ENCODE data around the gene ARHGAP4.

ARHGAP4 gene

DNA sequence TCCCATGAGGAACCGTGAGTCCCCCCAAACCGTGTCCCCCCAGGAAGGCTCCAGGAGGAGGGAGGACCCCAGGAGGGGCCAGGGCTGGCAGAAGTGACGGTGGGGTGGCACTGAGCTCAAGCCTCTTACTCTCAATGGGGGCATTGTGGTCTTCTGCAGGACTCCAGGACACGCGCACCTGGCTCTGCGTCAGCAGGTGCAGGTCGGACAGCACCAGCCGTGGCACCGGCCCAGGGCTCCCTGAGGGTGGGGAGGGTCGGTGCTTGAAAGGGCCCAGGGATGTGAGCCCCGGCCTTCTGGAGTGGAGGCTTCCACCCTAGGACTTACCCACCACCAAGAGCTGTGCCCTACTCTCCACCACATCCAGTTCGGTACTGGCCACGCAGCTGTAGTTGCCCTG lies 58.4 kb downstream of the ARHGAP4 start:
- no peak for DNase-seq (ENCODE audit: low read depth in 2 of 2)

DNA sequence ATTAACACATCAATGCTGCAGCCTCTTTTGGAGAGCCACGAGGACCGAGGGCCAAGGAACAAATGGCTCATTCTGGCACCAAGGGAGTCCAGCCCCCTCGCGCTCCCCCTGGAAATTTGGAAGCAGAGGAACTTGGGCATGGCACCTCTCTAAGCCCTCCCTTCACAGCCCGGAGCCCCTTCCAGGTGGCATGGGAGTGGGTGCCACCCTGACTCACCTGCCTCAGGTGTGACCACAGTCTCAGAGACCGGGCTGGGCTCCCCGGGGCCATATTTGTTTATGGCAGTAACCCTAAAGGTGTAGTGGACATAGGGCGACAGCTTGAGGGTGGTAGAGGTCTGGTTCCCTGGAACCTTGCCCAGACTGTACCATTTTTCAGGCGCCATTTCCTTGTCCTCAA lies 58.9 kb downstream of the ARHGAP4 start:
- no peak for DNase-seq (ENCODE audit: low read depth in 2 of 2)

DNA sequence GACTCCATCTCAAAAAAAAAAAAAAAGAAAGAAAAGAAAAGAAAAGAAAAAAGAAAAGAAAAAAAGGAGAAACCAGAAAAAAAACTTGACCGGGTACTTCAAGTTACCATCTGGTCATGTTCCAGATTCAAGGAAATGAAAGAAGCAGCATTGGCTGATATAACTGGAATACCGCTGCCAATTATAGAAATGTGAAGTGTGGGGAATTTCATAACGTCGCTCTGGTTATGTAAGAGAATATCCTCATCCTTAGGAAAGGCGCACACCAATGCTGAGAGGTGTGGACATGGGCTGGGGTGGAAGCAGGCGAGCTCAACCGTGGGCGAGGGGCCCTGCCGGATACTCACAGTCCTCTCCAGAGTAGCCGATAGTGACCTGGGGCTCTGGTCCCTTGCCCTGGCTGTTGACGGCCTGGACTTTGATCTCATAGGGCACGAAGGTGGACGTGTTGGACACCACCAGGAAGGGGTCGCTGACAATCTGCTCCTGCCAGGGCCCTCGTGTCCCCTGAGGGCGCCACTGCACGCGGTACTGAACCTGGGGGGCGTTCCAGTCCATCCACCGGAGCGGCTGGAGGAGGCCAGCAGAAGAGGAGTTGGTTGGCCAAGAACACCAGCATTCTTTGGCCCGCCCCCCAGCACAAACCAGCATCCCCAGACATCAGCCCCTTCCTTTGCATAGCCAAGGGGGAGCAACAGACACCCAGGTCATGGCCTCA lies 59.6 kb downstream of the ARHGAP4 start:
- no peak for DNase-seq (ENCODE audit: low read depth in 2 of 2)

DNA sequence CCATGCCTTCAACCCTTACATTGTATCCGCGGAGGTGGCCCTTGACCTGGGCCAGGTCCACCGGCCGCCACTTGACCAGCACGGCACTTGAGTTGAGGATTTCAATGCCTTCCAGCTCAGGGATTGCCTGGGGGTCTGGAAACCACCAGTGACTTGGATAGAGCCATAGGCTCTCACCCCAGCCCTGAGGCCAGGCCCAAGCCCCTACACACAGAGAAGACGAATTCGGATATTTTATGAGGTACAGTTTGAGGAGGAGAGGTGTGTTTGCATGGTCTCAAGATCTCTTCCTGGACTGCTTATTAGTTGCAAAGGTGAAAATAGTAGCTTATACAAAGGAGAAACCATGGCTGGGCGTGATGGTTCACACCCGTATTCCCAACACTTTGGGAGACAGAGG lies 60.4 kb downstream of the ARHGAP4 start:
- DNase-seq (ENCODE audit: low read depth in 2 of 2), result no peak

DNA sequence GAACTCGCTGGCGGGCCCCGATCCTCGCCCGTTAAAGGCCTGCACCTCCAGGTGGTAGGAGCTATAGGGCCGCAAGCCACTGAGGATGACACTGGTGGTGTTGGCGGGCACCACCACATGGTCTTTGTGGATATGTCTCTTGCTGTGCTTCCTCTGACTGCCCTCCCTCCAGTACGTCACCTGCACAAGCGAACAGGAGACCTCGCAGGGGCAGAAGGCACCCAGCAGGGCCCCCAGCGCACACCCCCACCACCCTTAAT lies 60.8 kb downstream of the ARHGAP4 start:
- no peak for DNase-seq (ENCODE audit: low read depth in 2 of 2)

DNA sequence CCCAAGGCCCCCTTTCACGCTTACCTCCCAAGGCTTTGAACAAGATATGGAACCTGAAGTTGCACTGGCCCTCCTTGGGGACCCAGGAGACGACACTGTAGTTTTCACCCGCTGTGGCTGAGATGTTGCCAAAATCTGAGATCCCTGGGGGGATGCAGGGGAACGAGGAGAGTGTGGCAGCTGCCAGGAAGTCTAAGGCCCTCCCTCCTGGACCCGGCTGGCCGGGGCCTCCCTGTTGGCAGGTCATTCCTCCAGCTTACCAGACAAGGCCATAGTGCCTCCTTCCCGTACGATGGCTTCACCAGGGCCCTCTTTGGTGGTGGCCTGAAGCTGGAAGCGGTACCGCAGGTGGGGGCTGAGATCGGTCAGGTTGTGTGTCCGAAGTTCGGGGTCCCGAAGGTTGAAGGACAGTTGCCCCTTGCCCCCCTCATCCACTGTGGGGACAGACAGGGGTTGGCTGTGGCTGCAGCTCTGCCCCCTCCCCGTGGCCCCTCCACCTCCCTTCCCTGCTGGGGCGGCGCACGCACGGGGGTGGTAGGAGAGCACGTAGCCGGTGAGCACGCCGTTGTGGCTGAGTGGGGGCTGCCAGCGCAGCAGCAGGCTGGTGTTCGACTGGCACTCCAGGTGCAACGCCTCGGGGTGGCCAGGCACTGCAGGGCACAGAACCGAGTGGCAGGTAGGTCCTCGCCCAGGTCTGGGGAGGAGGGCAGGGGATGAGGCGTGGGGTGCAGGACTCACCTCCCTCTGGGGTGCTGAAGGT lies 61.3 kb downstream of the ARHGAP4 start:
- DNase-seq (ENCODE audit: low read depth in 2 of 2), result no peak

DNA sequence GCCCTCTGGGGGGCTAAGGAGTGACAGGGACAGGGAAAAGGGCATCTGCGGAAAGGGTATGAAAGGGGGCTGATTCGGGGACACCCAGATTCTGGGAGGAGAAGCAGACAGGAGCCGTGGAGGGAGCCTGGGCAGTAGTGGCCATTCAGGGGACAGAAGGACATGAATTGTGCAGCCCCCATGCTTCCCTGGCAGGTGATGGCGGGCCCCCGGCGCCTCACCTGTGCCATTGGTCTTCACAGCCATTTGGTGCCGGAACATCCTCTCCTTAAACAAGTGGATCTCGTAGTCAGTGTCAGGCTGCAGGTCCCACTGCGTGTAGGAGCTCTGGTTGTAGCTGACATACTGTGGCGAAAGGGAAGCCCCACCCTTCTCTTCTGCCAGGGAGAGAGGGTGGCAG lies 62.0 kb downstream of the ARHGAP4 start:
- no peak for DNase-seq (ENCODE audit: low read depth in 2 of 2)

DNA sequence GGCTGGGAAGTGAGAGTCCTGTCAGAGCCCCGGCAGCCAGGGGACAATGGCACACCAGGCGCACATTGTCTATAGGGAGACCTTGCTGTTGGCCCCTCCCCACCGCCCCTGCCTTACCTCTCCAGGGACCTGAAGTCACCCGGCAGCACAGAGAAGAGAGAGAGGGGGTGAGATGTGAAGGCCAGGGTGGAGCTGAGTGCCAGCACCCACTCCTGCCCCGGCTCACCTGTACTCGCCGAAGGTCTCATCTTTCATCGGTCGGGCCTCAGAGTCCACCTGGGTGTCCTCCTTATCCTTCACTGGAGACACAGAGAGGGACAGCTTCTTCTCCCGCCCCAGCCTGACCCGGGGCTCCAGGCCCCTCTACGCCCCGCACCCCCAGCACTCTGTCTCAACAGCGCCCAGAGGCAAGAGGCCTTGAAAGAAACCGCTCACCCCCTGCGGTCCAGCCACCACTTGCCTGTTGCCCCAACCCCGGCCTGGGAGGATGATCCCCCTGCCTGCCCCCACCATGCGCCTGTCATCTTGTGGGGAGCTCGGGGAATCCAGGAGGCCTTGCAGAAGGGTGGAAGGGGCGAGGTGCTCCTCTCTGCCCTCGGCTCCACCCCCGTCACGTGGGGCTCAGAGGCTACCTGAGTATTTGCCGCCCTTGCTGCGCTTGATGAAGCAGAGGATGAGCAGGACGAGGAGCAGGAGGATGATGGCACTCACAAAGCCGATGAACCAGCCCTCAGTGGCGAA lies 62.6 kb downstream of the ARHGAP4 start:
- DNase-seq (ENCODE audit: low read depth in 2 of 2), result no peak

DNA sequence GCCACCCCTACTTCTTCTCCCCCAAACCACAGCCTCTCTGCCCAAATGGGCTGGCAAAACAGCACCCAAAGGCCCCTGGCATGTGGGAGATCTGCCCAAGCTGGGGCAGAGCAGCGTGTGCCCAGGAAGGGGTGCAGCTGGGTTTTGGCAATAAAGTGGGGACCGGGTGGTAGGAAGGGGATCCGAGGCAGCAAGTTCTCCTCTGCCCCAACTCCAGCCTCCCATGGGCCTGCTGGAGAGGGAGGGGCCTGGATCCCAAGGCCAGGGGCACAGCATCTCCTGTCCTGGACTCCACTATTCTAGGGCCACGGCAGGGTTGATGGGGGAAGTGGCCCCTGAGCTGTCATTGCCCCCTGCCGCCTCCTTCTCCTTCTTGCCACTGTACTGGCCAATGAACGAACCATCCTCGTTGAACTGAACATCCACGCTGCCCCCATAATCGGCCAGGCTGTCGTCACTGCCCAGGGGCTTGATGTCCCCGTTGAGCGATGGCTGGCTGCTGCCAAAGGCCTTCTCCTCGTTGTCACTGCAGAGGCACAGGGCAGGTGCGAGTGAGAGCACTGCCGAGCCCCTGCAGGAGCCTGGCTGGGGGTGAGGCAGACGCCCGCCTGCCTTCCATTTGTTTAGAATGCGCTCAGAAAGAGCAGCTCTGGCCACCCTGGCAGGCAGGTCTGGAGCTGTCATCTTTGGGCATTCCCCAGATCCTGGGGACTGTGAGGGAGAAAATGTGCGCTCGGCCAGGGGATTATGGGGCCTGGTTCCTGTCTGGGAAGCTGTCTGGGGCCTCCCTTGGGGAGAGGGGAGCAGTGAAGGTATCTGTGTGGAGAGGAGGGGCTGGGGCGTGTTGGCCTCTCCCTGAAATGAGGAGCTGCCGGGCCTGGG lies 63.5 kb downstream of the ARHGAP4 start:
- no peak for DNase-seq (ENCODE audit: low read depth in 2 of 2)

DNA sequence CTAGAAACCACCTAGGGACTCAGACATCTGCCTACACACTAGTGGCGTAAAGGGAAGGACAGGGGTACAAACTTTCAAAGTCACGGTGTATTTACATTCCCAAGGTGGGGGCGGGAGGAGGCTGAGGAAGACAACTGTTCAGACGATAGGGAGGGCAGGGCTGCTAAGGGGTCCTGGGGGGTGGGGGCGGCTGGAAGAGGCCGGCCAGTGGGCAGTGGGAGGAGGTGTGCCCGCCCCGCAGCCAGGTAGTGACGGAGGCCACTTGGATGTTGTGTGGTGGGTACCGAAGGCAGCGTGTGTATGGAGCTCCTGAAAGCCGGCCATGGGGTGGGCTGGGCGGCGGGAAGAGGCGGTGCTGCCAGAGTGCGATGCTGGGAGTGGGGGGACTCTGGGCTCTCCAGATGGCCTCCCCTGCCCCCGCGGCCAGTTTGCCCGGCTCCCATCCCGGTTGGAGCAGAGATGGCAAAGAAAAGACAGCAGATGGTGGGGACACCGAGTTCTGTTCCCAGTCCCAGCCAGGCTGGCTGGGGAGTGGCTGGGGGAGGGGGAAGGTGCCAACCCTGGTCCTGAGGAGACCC lies 64.2 kb downstream of the ARHGAP4 start:
- DNase-seq (ENCODE audit: low read depth in 2 of 2), result no peak

DNA sequence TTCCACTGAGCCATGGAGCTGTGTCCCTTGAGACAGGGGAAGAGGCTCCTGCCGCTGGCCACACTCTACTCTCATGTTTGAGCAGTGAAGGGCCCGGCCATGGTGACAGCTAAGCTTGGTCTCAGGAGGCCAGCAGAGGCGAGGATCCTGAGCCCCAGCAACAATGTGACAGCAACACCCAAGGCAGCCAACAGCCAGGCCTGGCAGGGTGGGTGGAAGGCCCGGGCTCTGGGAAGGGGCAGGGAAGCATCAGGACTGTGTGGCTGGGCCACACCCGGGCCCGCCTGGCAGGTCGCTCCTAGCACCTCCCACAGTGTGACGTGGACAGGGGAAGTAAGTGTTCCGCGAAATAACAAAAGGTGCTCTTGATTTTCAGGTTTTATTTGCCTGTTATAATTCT lies 64.9 kb downstream of the ARHGAP4 start:
- DNase-seq (ENCODE audit: low read depth in 2 of 2), result no peak
